Sigmoid colon (tissue), 4 donors: Measurements from ENCODE around the gene GJD3.

Source experiments
- EP300 ChIP-seq, 4 donors: sonication (generic); formaldehyde crosslinking; IDR thresholded peaks; one replicate each; pipeline ENCODE4 v1.6.1; 2017; ENCODE audit warnings: antibody characterized with exemption in 4 of 4
- POLR2A ChIP-seq, 2 donors: fragments of 450-650 bp; IDR thresholded peaks; one replicate each; pipeline ENCODE4 v1.6.1; 2016; ENCODE audit warnings: antibody characterized with exemption in 2 of 2, mild to moderate bottlenecking in 2 of 2, moderate library complexity in 2 of 2
- POLR2AphosphoS5 ChIP-seq, 4 donors: sonication (generic); formaldehyde crosslinking; IDR thresholded peaks; one replicate each; pipeline ENCODE4 v1.6.1; 2017; ENCODE audit warnings: antibody characterized with exemption in 4 of 4
- TF ChIP-seq, protein P1 (sequence below), 4 experiments: fragments of 450-650 bp in 3 of 4; fragments of 200-600 bp in 1 of 4; IDR thresholded peaks; one replicate each; pipeline ENCODE4 v1.5.1; 2016 to 2019; ENCODE audit warnings: antibody characterized with exemption in 4 of 4, mild to moderate bottlenecking in 3 of 4, moderate library complexity in 2 of 4

- TF ChIP-seq POLR2A (IDR thresholded peaks at IDR 0.05) = peak; percentile 11 to 15
- TF ChIP-seq, protein P1, sequence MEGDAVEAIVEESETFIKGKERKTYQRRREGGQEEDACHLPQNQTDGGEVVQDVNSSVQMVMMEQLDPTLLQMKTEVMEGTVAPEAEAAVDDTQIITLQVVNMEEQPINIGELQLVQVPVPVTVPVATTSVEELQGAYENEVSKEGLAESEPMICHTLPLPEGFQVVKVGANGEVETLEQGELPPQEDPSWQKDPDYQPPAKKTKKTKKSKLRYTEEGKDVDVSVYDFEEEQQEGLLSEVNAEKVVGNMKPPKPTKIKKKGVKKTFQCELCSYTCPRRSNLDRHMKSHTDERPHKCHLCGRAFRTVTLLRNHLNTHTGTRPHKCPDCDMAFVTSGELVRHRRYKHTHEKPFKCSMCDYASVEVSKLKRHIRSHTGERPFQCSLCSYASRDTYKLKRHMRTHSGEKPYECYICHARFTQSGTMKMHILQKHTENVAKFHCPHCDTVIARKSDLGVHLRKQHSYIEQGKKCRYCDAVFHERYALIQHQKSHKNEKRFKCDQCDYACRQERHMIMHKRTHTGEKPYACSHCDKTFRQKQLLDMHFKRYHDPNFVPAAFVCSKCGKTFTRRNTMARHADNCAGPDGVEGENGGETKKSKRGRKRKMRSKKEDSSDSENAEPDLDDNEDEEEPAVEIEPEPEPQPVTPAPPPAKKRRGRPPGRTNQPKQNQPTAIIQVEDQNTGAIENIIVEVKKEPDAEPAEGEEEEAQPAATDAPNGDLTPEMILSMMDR (IDR thresholded peaks at IDR 0.05) = no peak
- peak in 3 of 4 donors; percentile 71 to 74 (median 72) for TF ChIP-seq POLR2AphosphoS5 (IDR thresholded peaks at IDR 0.05)
- TF ChIP-seq EP300 (IDR thresholded peaks at IDR 0.05) = no peak
Measured at GRCh38 chr17:40316571-40317344, 47.8 kb downstream of the GJD3 start.
